Left kidney (tissue), 2 donors: ENCODE results near the gene DNAJB1. TPM values are rescaled to one million over a fixed set of nuclear protein-coding genes. Genes with fewer than 3 reads are reported as not detected.

Experiments
- DNase-seq: peaks from one replicate; pipeline ENCODE4 v3.0.0-alpha.2; 2013
- polyA plus RNA-seq: library from polyadenylated mRNA; unstranded; fragments of 120-200 nt; gene quantifications from one replicate; pipeline ENCODE4 v1.2.1, GENCODE V29; 2013; ENCODE audit not compliant: insufficient read length

Gene DNAJB1
- polyA plus RNA-seq, 1 donor: 87.5 TPM

- DNase-seq: no peak
Observed at GRCh38 chr19:14497228-14497921, 20.8 kb downstream of the DNAJB1 start.

- DNase-seq: no peak
Observed at GRCh38 chr19:14496834-14497227, 21.4 kb downstream of the DNAJB1 start.

GRCh38 chr19:14496029-14496833, 22.0 kb downstream of the DNAJB1 start, which contains the start of gene GIPC1:
Gene GIPC1 (minus strand): TSS chr19:14496127. CDS start chr19:14482976, 13,151 bp downstream.
- DNase-seq: peak; percentile 97

GRCh38 chr19:14495672-14496028, 22.5 kb downstream of the DNAJB1 start:
- DNase-seq: no peak

GRCh38 chr19:14494910-14495671, 23.1 kb downstream of the DNAJB1 start:
- no peak for DNase-seq

GRCh38 chr19:14494411-14494810, 23.8 kb downstream of the DNAJB1 start:
- no peak for DNase-seq

- DNase-seq: no peak
Observed at GRCh38 chr19:14492756-14493337, 25.4 kb downstream of the DNAJB1 start.

GRCh38 chr19:14487370-14488125, 30.6 kb downstream of the DNAJB1 start:
- no peak for DNase-seq

- DNase-seq: no peak
Observed at GRCh38 chr19:14482172-14482941, 35.8 kb downstream of the DNAJB1 start.

- no peak for DNase-seq
Observed at GRCh38 chr19:14480700-14481079, 37.5 kb downstream of the DNAJB1 start.

GRCh38 chr19:14479975-14480699, 38.1 kb downstream of the DNAJB1 start:
- DNase-seq: peak; percentile 65

- no peak for DNase-seq
Observed at GRCh38 chr19:14479309-14479974, 38.8 kb downstream of the DNAJB1 start.

GRCh38 chr19:14478113-14478545, 40.1 kb downstream of the DNAJB1 start:
- DNase-seq: no peak

GRCh38 chr19:14477418-14478112, 40.6 kb downstream of the DNAJB1 start:
- peak; percentile 77 for DNase-seq

- no peak for DNase-seq
Observed at GRCh38 chr19:14476673-14477401, 41.4 kb downstream of the DNAJB1 start.

GRCh38 chr19:14476327-14476672, 41.9 kb downstream of the DNAJB1 start:
- no peak for DNase-seq

- DNase-seq: no peak
Observed at GRCh38 chr19:14475251-14476073, 42.7 kb downstream of the DNAJB1 start, which contains the start of gene PTGER1. Gene PTGER1 (minus strand): TSS chr19:14475354. CDS start chr19:14474320, 1,034 bp downstream.
